ENCODE results near the gene SF3A2.

The SF3A2 gene

GRCh38 chr19:2223959-2224358 is 12.7 kb upstream of the SF3A2 start:
- H3K27ac ChIP-seq, result peak overlapping the region; percentile 64; the same call in 1 of the 2 replicates
- POLR2A ChIA-PET (ENCODE audit: low non-redundant PET), result no interaction called here
- no peak for DNase-seq (ENCODE audit: low spot score)
- CTCF ChIA-PET, result no interaction called here
- no peak for TF ChIP-seq CTCF (conservative IDR thresholded peaks at IDR 0.05; ENCODE audit: low read depth)

GRCh38 chr19:2224754-2225349 is 11.8 kb upstream of the SF3A2 start:
- H3K27ac ChIP-seq, result peak overlapping the region; percentile 64
- POLR2A ChIA-PET (ENCODE audit: low non-redundant PET), result no interaction called here
- TF ChIP-seq CTCF (conservative IDR thresholded peaks at IDR 0.05; ENCODE audit: low read depth), result no peak
- CTCF ChIA-PET, result interaction anchor here (1.0 kb wide), 1 partner anchor 69 kb away, joined by 4 read pairs; no protein-coding TSS in a partner anchor
- no peak for DNase-seq (ENCODE audit: low spot score)

- ChIA-PET POLR2A (ENCODE audit: low non-redundant PET) (no interaction called here), CTCF (interaction anchor here (1.0 kb wide), 1 partner anchor 69 kb away, joined by 4 read pairs; no protein-coding TSS in a partner anchor)
- DNase-seq (ENCODE audit: low spot score), result no peak
- no peak for TF ChIP-seq CTCF (conservative IDR thresholded peaks at IDR 0.05; ENCODE audit: low read depth)
- H3K27ac ChIP-seq, result peak overlapping the region; percentile 64
Measured at GRCh38 chr19:2225415-2226050, 11.1 kb upstream of the SF3A2 start.

- POLR2A ChIA-PET (ENCODE audit: low non-redundant PET), result no interaction called here
- TF ChIP-seq CTCF (conservative IDR thresholded peaks at IDR 0.05; ENCODE audit: low read depth), result no peak
- CTCF ChIA-PET, result interaction anchor here (0.6 to 0.9 kb wide), 2 partner anchors 10 to 28 kb away, joined by 5 to 8 read pairs; partner anchors contain the start of genes PLEKHJ1 and SF3A2
- DNase-seq (ENCODE audit: low spot score), result no peak
- peak overlapping the region; percentile 64 for H3K27ac ChIP-seq
Measured at GRCh38 chr19:2226051-2226839, 10.4 kb upstream of the SF3A2 start.

GRCh38 chr19:2226840-2227360 is 9.7 kb upstream of the SF3A2 start:
- peak overlapping the region; percentile 64 for H3K27ac ChIP-seq
- ChIA-PET POLR2A (ENCODE audit: low non-redundant PET) (no interaction called here), CTCF (interaction anchor here (0.9 kb wide), 1 partner anchor 9 kb away, joined by 8 read pairs; the partner anchor contains the start of genes PLEKHJ1 and SF3A2)
- no peak for DNase-seq (ENCODE audit: low spot score)
- no peak for TF ChIP-seq CTCF (conservative IDR thresholded peaks at IDR 0.05; ENCODE audit: low read depth)

Data from RWPE1 (cell line).